ENCODE results near the gene AMN1. TPM values are rescaled to one million over a fixed set of nuclear protein-coding genes. Genes with fewer than 3 reads are reported as not detected.
A peak's percentile ranks its signal among the peaks of the same experiment; 100 is the strongest.
"Not testable (repeated sequence)": the region's sequence is repeated elsewhere in the genome, so short reads cannot be mapped to it uniquely, and the experiment has no call there.

AMN1 gene
- total and polyA plus RNA-seq, 5 donors from 2014 or later: 11.2 to 15.3 (median 14.1) TPM

GRCh38 chr12:31745242-31745641 is 16.4 kb upstream of the AMN1 start:
- H3K36me3 ChIP-seq (ENCODE audit: control insufficient read depth, insufficient read depth, low read length): no peaks in the 10 kb centered on the region
- Mint-ChIP-seq H3K4me1 (peaks cover 30 to 81% (median 53%) of the 10 kb centered on the region in 4 donors), H3K4me3 (peak overlapping the region in 1 of 4 donors; percentile 28), H3K27ac (peak overlapping the region in 1 of 3 donors; percentile 20), H3K36me3 (no peaks in the 10 kb centered on the region), H3K9me3 (peaks cover 0 to 3% (median 0%) of the 10 kb centered on the region in 7 donors), H3K27me3 (no peaks in the 10 kb centered on the region)
- H3K9me3 ChIP-seq (ENCODE audit: control insufficient read depth in 2 of 2, low read length in 2 of 2): no peaks in the 10 kb centered on the region
- DNase-seq (no peak), ATAC-seq (ENCODE audit: low read depth in 2 of 2) (no peak)
- H3K4me1 ChIP-seq (ENCODE audit: control insufficient read depth, insufficient read depth, low read length, poor library complexity, severe bottlenecking): peaks cover 43% of the 10 kb centered on the region
- no peak overlapping the region for H3K4me3 ChIP-seq (ENCODE audit: low read depth, low read length)
- no peaks in the 10 kb centered on the region for H3K27me3 ChIP-seq (ENCODE audit: control insufficient read depth, insufficient read depth, low read length)
- no peak overlapping the region for H3K27ac ChIP-seq (ENCODE audit: insufficient read depth, low read length, poor library complexity, severe bottlenecking)

- not testable (repeated sequence) for H3K27me3 Mint-ChIP-seq; DNase-seq; H3K9me3 ChIP-seq (ENCODE audit: control insufficient read depth in 2 of 2, low read length in 2 of 2); H3K9me3 Mint-ChIP-seq; H3K4me3 ChIP-seq (ENCODE audit: low read depth, low read length); H3K36me3 Mint-ChIP-seq; H3K27ac ChIP-seq (ENCODE audit: insufficient read depth, low read length, poor library complexity, severe bottlenecking); H3K27me3 ChIP-seq (ENCODE audit: control insufficient read depth, insufficient read depth, low read length); H3K36me3 ChIP-seq (ENCODE audit: control insufficient read depth, insufficient read depth, low read length); ATAC-seq (ENCODE audit: low read depth in 2 of 2)
- peaks cover 38% of the 10 kb centered on the region for H3K4me1 ChIP-seq (ENCODE audit: control insufficient read depth, insufficient read depth, low read length, poor library complexity, severe bottlenecking)
- peaks cover 28 to 77% (median 51%) of the 10 kb centered on the region in 4 donors for H3K4me1 Mint-ChIP-seq
- peak overlapping the region; percentile 64 to 82 (median 74) for H3K27ac Mint-ChIP-seq
- H3K4me3 Mint-ChIP-seq: peak overlapping the region in 2 of 4 donors; percentile 43 to 44
These were observed 15.5 kb upstream of the AMN1 start for GRCh38 chr12:31744363-31744762.

GRCh38 chr12:31742891-31743290 is 14.1 kb upstream of the AMN1 start:
- H3K4me3 ChIP-seq (ENCODE audit: low read depth, low read length): peak overlapping the region; percentile 18
- DNase-seq (no peak), ATAC-seq (ENCODE audit: low read depth in 2 of 2) (peak in 1 of 2 donors; percentile 51)
- H3K9me3 ChIP-seq (ENCODE audit: control insufficient read depth in 2 of 2, low read length in 2 of 2): no peaks in the 10 kb centered on the region
- H3K36me3 ChIP-seq (ENCODE audit: control insufficient read depth, insufficient read depth, low read length): no peaks in the 10 kb centered on the region
- Mint-ChIP-seq H3K27ac (peak overlapping the region in 2 of 3 donors; percentile 5 to 67), H3K4me3 (peak overlapping the region in 2 of 4 donors; percentile 1 to 7), H3K36me3 (no peaks in the 10 kb centered on the region), H3K9me3 (peaks cover 0 to 3% (median 0%) of the 10 kb centered on the region in 7 donors), H3K27me3 (no peaks in the 10 kb centered on the region), H3K4me1 (peaks cover 21 to 73% (median 49%) of the 10 kb centered on the region in 4 donors)
- H3K27me3 ChIP-seq (ENCODE audit: control insufficient read depth, insufficient read depth, low read length): no peaks in the 10 kb centered on the region
- no peak overlapping the region for H3K27ac ChIP-seq (ENCODE audit: insufficient read depth, low read length, poor library complexity, severe bottlenecking)
- H3K4me1 ChIP-seq (ENCODE audit: control insufficient read depth, insufficient read depth, low read length, poor library complexity, severe bottlenecking): peaks cover 32% of the 10 kb centered on the region

- DNase-seq: no peak
- no peak overlapping the region for H3K4me3 Mint-ChIP-seq
These were observed 11.8 kb upstream of the AMN1 start for GRCh38 chr12:31740628-31741027.

GRCh38 chr12:31737763-31738162 is 8.9 kb upstream of the AMN1 start:
- Mint-ChIP-seq H3K4me1 (peaks cover 36 to 72% (median 51%) of the 10 kb centered on the region in 4 donors), H3K36me3 (no peaks in the 10 kb centered on the region), H3K9me3 (peaks cover 0 to 2% (median 0%) of the 10 kb centered on the region in 7 donors), H3K27ac (peak overlapping the region; percentile 68 to 91 (median 74)), H3K4me3 (peak overlapping the region in 2 of 4 donors; percentile 69 to 75), H3K27me3 (no peaks in the 10 kb centered on the region)
- H3K27ac ChIP-seq (ENCODE audit: insufficient read depth, low read length, poor library complexity, severe bottlenecking): no peak overlapping the region
- H3K4me3 ChIP-seq (ENCODE audit: low read depth, low read length): no peak overlapping the region
- H3K36me3 ChIP-seq (ENCODE audit: control insufficient read depth, insufficient read depth, low read length): no peaks in the 10 kb centered on the region
- ATAC-seq (ENCODE audit: low read depth in 2 of 2) (no peak), DNase-seq (no peak)
- no peaks in the 10 kb centered on the region for H3K27me3 ChIP-seq (ENCODE audit: control insufficient read depth, insufficient read depth, low read length)
- H3K4me1 ChIP-seq (ENCODE audit: control insufficient read depth, insufficient read depth, low read length, poor library complexity, severe bottlenecking): peaks cover 32% of the 10 kb centered on the region
- H3K9me3 ChIP-seq (ENCODE audit: control insufficient read depth in 2 of 2, low read length in 2 of 2): no peaks in the 10 kb centered on the region

More at GRCh38 chr12:31740628-31741027, 11.8 kb upstream of the AMN1 start:
- Mint-ChIP-seq H3K27ac (peak overlapping the region in 2 of 3 donors; percentile 53 to 80), H3K36me3 (no peaks in the 10 kb centered on the region), H3K9me3 (peaks cover 0 to 3% (median 0%) of the 10 kb centered on the region in 7 donors), H3K4me1 (peaks cover 19 to 76% (median 47%) of the 10 kb centered on the region in 4 donors), H3K27me3 (no peaks in the 10 kb centered on the region)
- H3K36me3 ChIP-seq (ENCODE audit: control insufficient read depth, insufficient read depth, low read length): no peaks in the 10 kb centered on the region
- H3K4me1 ChIP-seq (ENCODE audit: control insufficient read depth, insufficient read depth, low read length, poor library complexity, severe bottlenecking): peaks cover 37% of the 10 kb centered on the region
- no peaks in the 10 kb centered on the region for H3K27me3 ChIP-seq (ENCODE audit: control insufficient read depth, insufficient read depth, low read length)
- no peak overlapping the region for H3K27ac ChIP-seq (ENCODE audit: insufficient read depth, low read length, poor library complexity, severe bottlenecking)
- ATAC-seq (ENCODE audit: low read depth in 2 of 2): no peak
- no peaks in the 10 kb centered on the region for H3K9me3 ChIP-seq (ENCODE audit: control insufficient read depth in 2 of 2, low read length in 2 of 2)
- no peak overlapping the region for H3K4me3 ChIP-seq (ENCODE audit: low read depth, low read length)

- DNase-seq (no peak), ATAC-seq (ENCODE audit: low read depth in 2 of 2) (no peak)
- Mint-ChIP-seq H3K4me1 (peaks cover 36 to 69% (median 49%) of the 10 kb centered on the region in 4 donors), H3K4me3 (peak overlapping the region in 3 of 4 donors; percentile 52 to 75 (median 69)), H3K36me3 (no peaks in the 10 kb centered on the region), H3K9me3 (peaks cover 0 to 2% (median 0%) of the 10 kb centered on the region in 7 donors), H3K27me3 (no peaks in the 10 kb centered on the region), H3K27ac (peak overlapping the region; percentile 39 to 91 (median 68))
- Histone ChIP-seq H3K27ac (ENCODE audit: insufficient read depth, low read length, poor library complexity, severe bottlenecking) (peak overlapping the region; percentile 65), H3K4me1 (ENCODE audit: control insufficient read depth, insufficient read depth, low read length, poor library complexity, severe bottlenecking) (peaks cover 28% of the 10 kb centered on the region), H3K36me3 (ENCODE audit: control insufficient read depth, insufficient read depth, low read length) (no peaks in the 10 kb centered on the region), H3K9me3 (ENCODE audit: control insufficient read depth in 2 of 2, low read length in 2 of 2) (no peaks in the 10 kb centered on the region), H3K27me3 (ENCODE audit: control insufficient read depth, insufficient read depth, low read length) (no peaks in the 10 kb centered on the region), H3K4me3 (ENCODE audit: low read depth, low read length) (no peak overlapping the region)
These were observed 8.5 kb upstream of the AMN1 start for GRCh38 chr12:31737345-31737744.

GRCh38 chr12:31736472-31736871 is 7.7 kb upstream of the AMN1 start:
- H3K4me1 ChIP-seq (ENCODE audit: control insufficient read depth, insufficient read depth, low read length, poor library complexity, severe bottlenecking): peaks cover 27% of the 10 kb centered on the region
- no peaks in the 10 kb centered on the region for H3K36me3 ChIP-seq (ENCODE audit: control insufficient read depth, insufficient read depth, low read length)
- peak overlapping the region; percentile 11 for H3K4me3 ChIP-seq (ENCODE audit: low read depth, low read length)
- no peaks in the 10 kb centered on the region for H3K9me3 ChIP-seq (ENCODE audit: control insufficient read depth in 2 of 2, low read length in 2 of 2)
- Mint-ChIP-seq H3K9me3 (peaks cover 0 to 4% (median 0%) of the 10 kb centered on the region in 7 donors), H3K4me3 (peak overlapping the region in 3 of 4 donors; percentile 52 to 82 (median 62)), H3K27ac (peak overlapping the region; percentile 39 to 91 (median 89)), H3K36me3 (no peaks in the 10 kb centered on the region), H3K27me3 (no peaks in the 10 kb centered on the region), H3K4me1 (peaks cover 29 to 67% (median 47%) of the 10 kb centered on the region in 4 donors)
- ATAC-seq (ENCODE audit: low read depth in 2 of 2): peak; percentile 86 to 90
- H3K27ac ChIP-seq (ENCODE audit: insufficient read depth, low read length, poor library complexity, severe bottlenecking): peak overlapping the region; percentile 65
- no peaks in the 10 kb centered on the region for H3K27me3 ChIP-seq (ENCODE audit: control insufficient read depth, insufficient read depth, low read length)
- peak; percentile 51 to 71 (median 57) for DNase-seq
